H1 (cell line): ENCODE measurements around the gene TMEM169.

ENCODE experiments used
- BACH1 ChIP-seq: IDR thresholded peaks from 2 replicates; pipeline ENCODE4 v1.6.1; 2012; ENCODE audit warnings: low read length, improper control_type of control experiment
- BCL11A ChIP-seq, 2 experiments: IDR thresholded peaks; one replicate each; pipeline ENCODE4 v1.6.1; 2011; ENCODE audit warnings: low read depth in 2 of 2, low read length in 2 of 2, mild to moderate bottlenecking in 2 of 2
- CHD1 ChIP-seq: IDR thresholded peaks from 2 replicates; pipeline ENCODE4 v1.6.1; 2012; ENCODE audit warnings: low read depth, low read length, improper control_type of control experiment
- CHD2 ChIP-seq: IDR thresholded peaks from 2 replicates; pipeline ENCODE4 v1.6.1; 2012; ENCODE audit warnings: low read length, improper control_type of control experiment
- CTCF ChIP-seq, 3 experiments: IDR thresholded peaks; 1 replicate in 2 of 3; 2 replicates in 1 of 3; pipeline versions ENCODE4 v1.5.1 to v1.6.1; 2011; ENCODE audit warnings: low read length in 3 of 3, mild to moderate bottlenecking in 3 of 3, inconsistent platforms in 2 of 3, low read depth in 1 of 3, moderate library complexity in 1 of 3; ENCODE audit not compliant: insufficient read depth in 1 of 3; ENCODE audit errors: control extremely low read depth in 1 of 3
- EZH2 ChIP-seq: fragments of 200-600 bp; sonication (generic); IDR thresholded peaks from 2 replicates; pipeline ENCODE4 v1.7.1; 2012; ENCODE audit warnings: low read depth, mild to moderate bottlenecking, moderate library complexity, low read length, inconsistent platforms; ENCODE audit not compliant: severe bottlenecking
- GABPA ChIP-seq: IDR thresholded peaks from 2 replicates; pipeline ENCODE4 v1.6.1; 2011; ENCODE audit warnings: mild to moderate bottlenecking, low read length, moderate library complexity, borderline replicate concordance; ENCODE audit not compliant: insufficient read depth
- POLR2A ChIP-seq, 2 experiments: IDR thresholded peaks; 1 replicate in 1 of 2; 2 replicates in 1 of 2; pipeline ENCODE4 v1.6.1; 2011; ENCODE audit warnings: low read depth in 2 of 2, low read length in 2 of 2, mild to moderate bottlenecking in 2 of 2; ENCODE audit errors: control extremely low read depth in 1 of 2
- POLR2AphosphoS5 ChIP-seq: IDR thresholded peaks from 2 replicates; pipeline ENCODE4 v1.6.1; 2011; ENCODE audit warnings: low read depth, low read length
- RFX5 ChIP-seq: IDR thresholded peaks from 2 replicates; pipeline ENCODE4 v1.6.1; 2011; ENCODE audit warnings: low read depth, low read length, improper control_type of control experiment, borderline replicate concordance
- SIRT6 ChIP-seq: IDR thresholded peaks from one replicate; pipeline ENCODE4 v1.7.1; 2012; ENCODE audit warnings: low read length, inconsistent platforms
- SRF ChIP-seq: IDR thresholded peaks from 2 replicates; pipeline ENCODE4 v1.6.1; 2011; ENCODE audit warnings: mild to moderate bottlenecking, low read depth, low read length, moderate library complexity
- TEAD4 ChIP-seq: IDR thresholded peaks from 2 replicates; pipeline ENCODE4 v1.6.1; 2012; ENCODE audit warnings: low read depth, low read length, inconsistent platforms, mixed read lengths
- USF2 ChIP-seq: IDR thresholded peaks from 2 replicates; pipeline ENCODE4 v1.6.1; 2011; ENCODE audit warnings: low read length, improper control_type of control experiment

- no peak for TF ChIP-seq GABPA
- no peak for TF ChIP-seq BCL11A (IDR thresholded peaks at IDR 0.05; ENCODE audit: low read depth in 2 of 2, low read length in 2 of 2)
- peak; percentile 68 to 93 (median 75) for TF ChIP-seq CTCF (IDR thresholded peaks at IDR 0.05; ENCODE audit: control extremely low read depth in 1 of 3, insufficient read depth in 1 of 3, low read depth in 1 of 3, low read length in 3 of 3)
- TF ChIP-seq BACH1: no peak
- no peak for TF ChIP-seq RFX5
- no peak for TF ChIP-seq CHD2
- no peak for TF ChIP-seq USF2
- no peak for TF ChIP-seq SIRT6
- TF ChIP-seq POLR2A (IDR thresholded peaks at IDR 0.05; ENCODE audit: control extremely low read depth in 1 of 2, low read depth in 2 of 2, low read length in 2 of 2): peak; percentile 70 to 89
- TF ChIP-seq TEAD4: no peak
- no peak for TF ChIP-seq EZH2
- TF ChIP-seq CHD1: 0 out of 2 replicates have a peak, but pooled peaks have one; percentile 40
- TF ChIP-seq SRF: no peak
- peak; percentile 97 for TF ChIP-seq POLR2AphosphoS5
Observed at GRCh38 chr2:216114714-216115531, 33.2 kb downstream of the TMEM169 start.
